Upper lobe of right lung (tissue), 1 donor: ENCODE measurements around the gene PADI2. TPM values are rescaled to one million over a fixed set of nuclear protein-coding genes. Genes with fewer than 3 reads are reported as not detected.

ENCODE experiments used
- ATAC-seq: fragments of 200-7000 bp; cut with Tn5 transposase; one replicate; pipeline ENCODE4 v1.9.1; 2020; ENCODE audit warnings: mild to moderate bottlenecking, moderate library complexity
- DNase-seq: peaks from one replicate; pipeline ENCODE4 v3.0.0-alpha.2; 2020
- H3K27ac ChIP-seq: fragments of 200-600 bp; one replicate; pipeline ENCODE4 v1.8.0; 2022
- H3K27me3 ChIP-seq: fragments of 200-600 bp; one replicate; pipeline ENCODE4 v1.8.0; 2022; ENCODE audit warnings: mild to moderate bottlenecking
- H3K36me3 ChIP-seq: fragments of 200-600 bp; one replicate; pipeline ENCODE4 v1.8.0; 2022
- H3K4me1 ChIP-seq: fragments of 200-600 bp; one replicate; pipeline ENCODE4 v1.8.0; 2022
- H3K4me3 ChIP-seq: fragments of 200-600 bp; one replicate; pipeline ENCODE4 v1.8.0; 2022; ENCODE audit warnings: mild to moderate bottlenecking
- H3K9me3 ChIP-seq: fragments of 200-600 bp; one replicate; pipeline ENCODE4 v1.8.0; 2022
- CTCF ChIP-seq: fragments of 200-600 bp; IDR thresholded peaks from one replicate; pipeline ENCODE4 v1.8.0; 2022; ENCODE audit warnings: antibody characterized with exemption
- intact Hi-C: fragments of 100-400 bp; cut with DNase I; formaldehyde crosslinking; loops from one replicate; pipeline ENCODE4 v1.11.0; 2022
- total RNA-seq: library from RNA; stranded (reverse); fragmentation: NEBNext Ultra II Directional; extraction: Animal tissue kit (Norgen Biotek cat#: 25700); gene quantifications from one replicate; pipeline ENCODE4 v1.2.1, GENCODE V29; 2021
- donor health status: DM: no; HTN: yes; CAD: no; lungs with severe emphysema.

Gene PADI2
- total RNA-seq, 1 donor from 2014 or later, result 20.0 TPM

DNA sequence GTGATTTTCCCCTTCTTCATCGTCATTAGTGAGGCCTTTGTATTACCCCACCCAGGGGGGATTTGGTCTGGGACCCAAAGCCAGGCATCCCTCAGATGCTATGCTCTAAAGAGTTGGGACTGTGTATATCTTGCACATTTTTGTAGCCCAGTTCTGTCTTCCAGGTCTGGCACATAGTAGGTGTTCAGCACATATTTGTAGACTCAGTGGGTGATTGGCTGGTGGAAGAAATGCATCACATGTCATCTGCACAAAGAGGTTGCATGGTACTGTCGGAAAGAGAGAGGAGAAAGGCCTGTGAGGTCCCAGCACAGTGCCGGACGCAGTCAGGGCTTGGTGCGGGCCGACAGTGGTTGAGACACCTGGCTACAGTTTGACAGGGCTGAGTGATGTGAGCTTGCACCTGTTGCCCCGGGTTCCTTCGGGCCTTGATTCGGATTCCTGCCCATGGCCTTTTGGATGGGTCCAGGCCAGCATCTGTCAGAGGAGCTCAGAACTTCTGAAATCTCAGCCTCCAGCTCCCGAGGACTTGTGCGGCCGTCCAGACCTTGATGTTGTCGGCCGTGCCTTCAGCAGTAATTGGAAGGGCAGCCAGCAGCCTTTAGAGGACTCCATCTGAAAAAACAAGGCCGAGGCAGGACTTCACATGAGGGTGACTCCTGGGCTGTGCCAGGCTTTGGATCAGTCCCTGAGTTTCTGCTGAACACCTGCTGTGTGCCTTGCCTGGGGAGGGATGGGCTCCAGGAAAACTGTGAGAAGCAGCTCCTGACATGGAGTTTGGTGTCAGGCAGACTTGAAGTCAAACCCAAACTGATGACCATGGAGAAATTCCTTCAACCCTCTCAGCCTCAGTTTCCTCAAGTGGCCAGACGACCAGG lies 44.8 kb upstream of the PADI2 start:
- H3K27me3 ChIP-seq, result no peaks in the 10 kb centered on the region
- no peaks in the 10 kb centered on the region for H3K36me3 ChIP-seq
- intact Hi-C loops, result no loop called here
- DNase-seq (no peak), ATAC-seq (no peak)
- H3K27ac ChIP-seq, result no peak overlapping the region
- H3K4me1 ChIP-seq, result no peaks in the 10 kb centered on the region
- TF ChIP-seq CTCF, result no peak
- H3K9me3 ChIP-seq, result no peaks in the 10 kb centered on the region
- no peak overlapping the region for H3K4me3 ChIP-seq

- DNase-seq (no peak), ATAC-seq (no peak)
- intact Hi-C loops, result no loop called here
- no peaks in the 10 kb centered on the region for H3K36me3 ChIP-seq
- H3K4me1 ChIP-seq, result no peaks in the 10 kb centered on the region
- no peak for TF ChIP-seq CTCF
- H3K27me3 ChIP-seq, result no peaks in the 10 kb centered on the region
- no peak overlapping the region for H3K27ac ChIP-seq
- H3K9me3 ChIP-seq, result no peaks in the 10 kb centered on the region
- H3K4me3 ChIP-seq, result no peak overlapping the region
These were observed 44.1 kb upstream of the PADI2 start for GRCh38 chr1:17163371-17163770.

GRCh38 chr1:17162941-17163340 lies 43.7 kb upstream of the PADI2 start:
- ATAC-seq (peak; percentile 23), DNase-seq (no peak)
- Histone ChIP-seq H3K4me3 (no peak overlapping the region), H3K9me3 (no peaks in the 10 kb centered on the region), H3K27ac (no peak overlapping the region), H3K27me3 (no peaks in the 10 kb centered on the region), H3K4me1 (no peaks in the 10 kb centered on the region), H3K36me3 (no peaks in the 10 kb centered on the region)
- TF ChIP-seq CTCF, result no peak
- intact Hi-C loops, result no loop called here

GRCh38 chr1:17161926-17162800 lies 42.9 kb upstream of the PADI2 start:
- TF ChIP-seq CTCF, result no peak
- intact Hi-C loops, result no loop called here
- ATAC-seq, result no peak
- Histone ChIP-seq H3K36me3 (no peaks in the 10 kb centered on the region), H3K4me3 (no peak overlapping the region), H3K27ac (no peak overlapping the region), H3K9me3 (no peaks in the 10 kb centered on the region), H3K4me1 (no peaks in the 10 kb centered on the region), H3K27me3 (no peaks in the 10 kb centered on the region)
- DNase-seq, result no peak

DNA sequence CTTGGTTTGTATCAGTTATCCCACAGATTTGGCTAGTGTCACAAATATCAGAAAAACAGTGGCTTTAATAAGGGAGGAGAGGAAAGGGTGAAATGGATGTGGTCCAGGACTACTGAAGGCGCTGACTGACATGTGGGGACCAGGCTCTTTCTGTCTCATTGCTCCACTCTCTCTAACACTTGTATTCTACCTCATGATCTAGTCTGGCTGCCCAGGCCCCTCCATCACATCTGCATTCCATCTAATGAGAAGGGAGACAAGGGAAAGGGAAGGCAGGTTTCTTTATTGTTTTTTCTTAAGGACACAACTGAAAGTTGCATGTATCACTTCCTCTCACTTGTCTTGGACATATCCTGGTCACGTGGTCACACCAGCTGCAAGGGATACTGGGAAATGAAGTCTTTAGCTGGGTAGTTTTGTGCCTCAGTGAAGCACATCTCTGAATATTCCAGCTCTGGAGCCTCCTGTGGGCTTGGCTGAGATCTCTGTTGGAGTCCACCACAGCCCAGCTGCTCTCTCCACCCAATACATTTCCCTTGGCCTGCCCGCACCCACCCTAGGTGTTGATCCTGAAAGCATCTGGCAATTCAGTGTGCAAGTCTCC lies 42.0 kb upstream of the PADI2 start:
- H3K4me3 ChIP-seq, result no peak overlapping the region
- ATAC-seq, result peak; percentile 48
- TF ChIP-seq CTCF, result no peak
- intact Hi-C loops, result no loop called here
- H3K27me3 ChIP-seq, result no peaks in the 10 kb centered on the region
- no peak overlapping the region for H3K27ac ChIP-seq
- no peaks in the 10 kb centered on the region for H3K36me3 ChIP-seq
- peaks cover 2% of the 10 kb centered on the region for H3K9me3 ChIP-seq
- H3K4me1 ChIP-seq, result no peaks in the 10 kb centered on the region
- no peak for DNase-seq
